Dendritic cell treated with granulocyte-macrophage colony-stimulating factor and Interleukin-4, amounts not matched to agents 40 ng/mL and 50 ng/mL, for 4 days (primary cell): Measurements from ENCODE around the gene CCDC30.
A peak's percentile ranks its signal among the peaks of the same experiment; 100 is the strongest.

Experiments used
- H3K27ac Mint-ChIP-seq: one replicate; pipeline ENCODE4 v1.8.0; 2022; ENCODE audit warnings: mild to moderate bottlenecking, mixed read lengths
- H3K27me3 Mint-ChIP-seq: one replicate; pipeline ENCODE4 v1.8.0; 2022; ENCODE audit warnings: mild to moderate bottlenecking, mixed read lengths
- H3K36me3 Mint-ChIP-seq: one replicate; pipeline ENCODE4 v1.8.0; 2022; ENCODE audit warnings: low read depth, mixed read lengths
- H3K4me1 Mint-ChIP-seq: one replicate; pipeline ENCODE4 v1.8.0; 2022; ENCODE audit warnings: low read depth, mixed read lengths
- H3K4me3 Mint-ChIP-seq: one replicate; pipeline ENCODE4 v1.8.0; 2022; ENCODE audit warnings: mild to moderate bottlenecking, moderate library complexity, mixed read lengths
- H3K9me3 Mint-ChIP-seq: one replicate; pipeline ENCODE4 v1.8.0; 2022; ENCODE audit warnings: mixed read lengths
- intact Hi-C: fragments of 100-400 bp; cut with micrococcal nuclease; formaldehyde crosslinking; loops from one replicate; pipeline ENCODE4 v1.15.0; 2022

Gene CCDC30

GRCh38 chr1:42462828-42463763, at the start of gene CCDC30:
CCDC30 (plus strand) TSS chr1:42463286; CDS start chr1:42480552, 17,266 bp downstream.
- intact Hi-C loops = loop anchor here (10.0 kb wide), 1 partner anchor 192 kb away; the partner anchor contains the start of gene PPIH
- Mint-ChIP-seq H3K27ac (peak within 1 kb of the TSS; percentile 82), H3K4me3 (peak within 1 kb of the TSS; percentile 84), H3K9me3 (no peaks in the 10 kb centered on the region), H3K36me3 (peaks cover 42% of the 10 kb centered on the region), H3K4me1 (peaks cover 34% of the 10 kb centered on the region), H3K27me3 (peaks cover 2% of the 10 kb centered on the region)

- intact Hi-C loops = no loop called here
- Mint-ChIP-seq H3K27me3 (peaks cover 2% of the 10 kb centered on the region), H3K27ac (no peak overlapping the region), H3K36me3 (no peaks in the 10 kb centered on the region), H3K4me1 (no peaks in the 10 kb centered on the region), H3K9me3 (no peaks in the 10 kb centered on the region), H3K4me3 (no peak overlapping the region)
Measured at GRCh38 chr1:42414551-42415496, 48.3 kb upstream of the CCDC30 start.

GRCh38 chr1:42417166-42417565, 45.9 kb upstream of the CCDC30 start:
- intact Hi-C loops = no loop called here
- Mint-ChIP-seq H3K9me3 (no peaks in the 10 kb centered on the region), H3K27ac (no peak overlapping the region), H3K27me3 (peaks cover 2% of the 10 kb centered on the region), H3K4me1 (no peaks in the 10 kb centered on the region), H3K4me3 (no peak overlapping the region), H3K36me3 (no peaks in the 10 kb centered on the region)

GRCh38 chr1:42418516-42418915, 44.6 kb upstream of the CCDC30 start:
- H3K9me3 Mint-ChIP-seq = no peaks in the 10 kb centered on the region
- peaks cover 2% of the 10 kb centered on the region for H3K27me3 Mint-ChIP-seq
- intact Hi-C loops = no loop called here
- no peak overlapping the region for H3K27ac Mint-ChIP-seq
- H3K4me3 Mint-ChIP-seq = no peak overlapping the region
- H3K4me1 Mint-ChIP-seq = no peaks in the 10 kb centered on the region
- H3K36me3 Mint-ChIP-seq = no peaks in the 10 kb centered on the region

- Mint-ChIP-seq H3K36me3 (no peaks in the 10 kb centered on the region), H3K4me3 (no peak overlapping the region), H3K27ac (no peak overlapping the region), H3K4me1 (no peaks in the 10 kb centered on the region), H3K27me3 (peaks cover 2% of the 10 kb centered on the region), H3K9me3 (no peaks in the 10 kb centered on the region)
- intact Hi-C loops = no loop called here
Measured at GRCh38 chr1:42419126-42419821, 43.8 kb upstream of the CCDC30 start.

- no peak overlapping the region for H3K4me3 Mint-ChIP-seq
- H3K4me1 Mint-ChIP-seq = no peaks in the 10 kb centered on the region
- H3K27ac Mint-ChIP-seq = no peak overlapping the region
- intact Hi-C loops = no loop called here
- no peaks in the 10 kb centered on the region for H3K36me3 Mint-ChIP-seq
- peaks cover 2% of the 10 kb centered on the region for H3K27me3 Mint-ChIP-seq
- no peaks in the 10 kb centered on the region for H3K9me3 Mint-ChIP-seq
Measured at GRCh38 chr1:42420121-42420520, 43.0 kb upstream of the CCDC30 start.

GRCh38 chr1:42420911-42421585, 42.0 kb upstream of the CCDC30 start:
- Mint-ChIP-seq H3K9me3 (no peaks in the 10 kb centered on the region), H3K27me3 (peaks cover 2% of the 10 kb centered on the region), H3K36me3 (no peaks in the 10 kb centered on the region), H3K4me1 (no peaks in the 10 kb centered on the region), H3K27ac (no peak overlapping the region), H3K4me3 (no peak overlapping the region)
- intact Hi-C loops = no loop called here

GRCh38 chr1:42422737-42423136, 40.3 kb upstream of the CCDC30 start:
- H3K4me3 Mint-ChIP-seq = no peak overlapping the region
- no peaks in the 10 kb centered on the region for H3K9me3 Mint-ChIP-seq
- H3K4me1 Mint-ChIP-seq = no peaks in the 10 kb centered on the region
- intact Hi-C loops = no loop called here
- no peaks in the 10 kb centered on the region for H3K36me3 Mint-ChIP-seq
- H3K27me3 Mint-ChIP-seq = peaks cover 2% of the 10 kb centered on the region
- no peak overlapping the region for H3K27ac Mint-ChIP-seq

GRCh38 chr1:42423681-42424080, 39.4 kb upstream of the CCDC30 start:
- intact Hi-C loops = no loop called here
- Mint-ChIP-seq H3K27me3 (peaks cover 2% of the 10 kb centered on the region), H3K36me3 (no peaks in the 10 kb centered on the region), H3K4me1 (no peaks in the 10 kb centered on the region), H3K9me3 (no peaks in the 10 kb centered on the region), H3K27ac (no peak overlapping the region), H3K4me3 (no peak overlapping the region)

GRCh38 chr1:42424201-42424600, 38.9 kb upstream of the CCDC30 start:
- Mint-ChIP-seq H3K27ac (no peak overlapping the region), H3K36me3 (no peaks in the 10 kb centered on the region), H3K27me3 (peaks cover 2% of the 10 kb centered on the region), H3K4me1 (no peaks in the 10 kb centered on the region), H3K4me3 (no peak overlapping the region), H3K9me3 (no peaks in the 10 kb centered on the region)
- intact Hi-C loops = no loop called here

- Mint-ChIP-seq H3K27ac (no peak overlapping the region), H3K4me3 (no peak overlapping the region), H3K27me3 (no peaks in the 10 kb centered on the region), H3K9me3 (no peaks in the 10 kb centered on the region), H3K36me3 (no peaks in the 10 kb centered on the region), H3K4me1 (peaks cover 5% of the 10 kb centered on the region)
- intact Hi-C loops = no loop called here
Measured at GRCh38 chr1:42427240-42427639, 35.8 kb upstream of the CCDC30 start.

- peaks cover 5% of the 10 kb centered on the region for H3K4me1 Mint-ChIP-seq
- H3K36me3 Mint-ChIP-seq = no peaks in the 10 kb centered on the region
- no peaks in the 10 kb centered on the region for H3K9me3 Mint-ChIP-seq
- H3K4me3 Mint-ChIP-seq = no peak overlapping the region
- no peak overlapping the region for H3K27ac Mint-ChIP-seq
- intact Hi-C loops = no loop called here
- no peaks in the 10 kb centered on the region for H3K27me3 Mint-ChIP-seq
Measured at GRCh38 chr1:42429603-42430002, 33.5 kb upstream of the CCDC30 start.
